MCF 10A (cell line): ENCODE results near the gene TOMM20L. TPM values are rescaled to one million over a fixed set of nuclear protein-coding genes. Genes with fewer than 3 reads are reported as not detected.

Experiments used
- BruUV-seq: library from RNA; stranded (reverse); fragments of 400-500 nt; replicated peaks from 2 replicates; lab custom pipeline; 2021; lab: Mats Ljungman, UMichigan
- CTCF ChIA-PET: fragments of 300-600 bp; sonication (Branson Sonifier 250); formaldehyde crosslinking; extraction: SDS; loops from one replicate; lab custom pipeline; 2021; ENCODE audit warnings: antibody characterized with exemption, inconsistent platforms; lab: Yijun Ruan, JAX
- POLR2A ChIA-PET: fragments of 300-600, 350-650 bp; sonication (Branson Sonifier 250); formaldehyde crosslinking; extraction: SDS; loops from one replicate; lab custom pipeline; 2020; ENCODE audit warnings: antibody characterized with exemption, inconsistent platforms; lab: Yijun Ruan, JAX
- DNase-seq: peaks from one replicate; pipeline ENCODE4 v3.0.0-alpha.2; 2018; ENCODE audit not compliant: unreplicated experiment
- H3K27ac Mint-ChIP-seq: one replicate; pipeline ENCODE4 v1.8.0; 2022; ENCODE audit warnings: mild to moderate bottlenecking, low read depth, mixed read lengths; ENCODE audit not compliant: unreplicated experiment
- H3K27me3 Mint-ChIP-seq: one replicate; pipeline ENCODE4 v1.8.0; 2022; ENCODE audit warnings: mixed read lengths; ENCODE audit not compliant: insufficient read depth, unreplicated experiment
- H3K36me3 Mint-ChIP-seq: one replicate; pipeline ENCODE4 v1.8.0; 2022; ENCODE audit warnings: mild to moderate bottlenecking, moderate library complexity, mixed read lengths; ENCODE audit not compliant: insufficient read depth, unreplicated experiment
- H3K4me1 Mint-ChIP-seq: one replicate; pipeline ENCODE4 v1.8.0; 2022; ENCODE audit warnings: mixed read lengths; ENCODE audit not compliant: insufficient read depth, unreplicated experiment
- H3K4me3 Mint-ChIP-seq: one replicate; pipeline ENCODE4 v1.8.0; 2022; ENCODE audit warnings: mild to moderate bottlenecking, moderate library complexity, mixed read lengths; ENCODE audit not compliant: unreplicated experiment
- H3K9me3 Mint-ChIP-seq: one replicate; pipeline ENCODE4 v1.8.0; 2022; ENCODE audit warnings: mixed read lengths; ENCODE audit not compliant: unreplicated experiment
- intact Hi-C: fragments of 100-400 bp; cut with micrococcal nuclease; formaldehyde crosslinking; loops from 2 replicates; pipeline ENCODE4 v1.14.1; 2022
- total RNA-seq: library from RNA; stranded (reverse); gene quantifications from 2 replicates; pipeline ENCODE4 v1.2.3, GENCODE V29; 2022
- TF ChIP-seq, protein P1 (sequence below): fragments of 200-600 bp; IDR thresholded peaks from one replicate; pipeline ENCODE4 v1.8.0; 2022; ENCODE audit warnings: antibody characterized with exemption, mild to moderate bottlenecking; ENCODE audit not compliant: unreplicated experiment

The TOMM20L gene
- total RNA-seq, 1 experiment from 2014 or later = not detected

- Mint-ChIP-seq H3K27me3 (no peaks in the 10 kb centered on the region), H3K9me3 (no peaks in the 10 kb centered on the region), H3K4me1 (no peaks in the 10 kb centered on the region), H3K27ac (no peak overlapping the region), H3K36me3 (peaks cover 74% of the 10 kb centered on the region), H3K4me3 (no peak overlapping the region)
- ChIA-PET POLR2A (interaction anchor here (0.6 to 1.3 kb wide), 2 partner anchors 17 to 101 kb away, joined by 3 to 6 read pairs; no protein-coding TSS in a partner anchor), CTCF (interaction anchor here (1.1 kb wide), 1 partner anchor 65 kb away, joined by 4 read pairs; no protein-coding TSS in a partner anchor)
- intact Hi-C loops = no loop called here
- no peak for DNase-seq
- BruUV-seq = no TSS peak
- TF ChIP-seq, protein P1, sequence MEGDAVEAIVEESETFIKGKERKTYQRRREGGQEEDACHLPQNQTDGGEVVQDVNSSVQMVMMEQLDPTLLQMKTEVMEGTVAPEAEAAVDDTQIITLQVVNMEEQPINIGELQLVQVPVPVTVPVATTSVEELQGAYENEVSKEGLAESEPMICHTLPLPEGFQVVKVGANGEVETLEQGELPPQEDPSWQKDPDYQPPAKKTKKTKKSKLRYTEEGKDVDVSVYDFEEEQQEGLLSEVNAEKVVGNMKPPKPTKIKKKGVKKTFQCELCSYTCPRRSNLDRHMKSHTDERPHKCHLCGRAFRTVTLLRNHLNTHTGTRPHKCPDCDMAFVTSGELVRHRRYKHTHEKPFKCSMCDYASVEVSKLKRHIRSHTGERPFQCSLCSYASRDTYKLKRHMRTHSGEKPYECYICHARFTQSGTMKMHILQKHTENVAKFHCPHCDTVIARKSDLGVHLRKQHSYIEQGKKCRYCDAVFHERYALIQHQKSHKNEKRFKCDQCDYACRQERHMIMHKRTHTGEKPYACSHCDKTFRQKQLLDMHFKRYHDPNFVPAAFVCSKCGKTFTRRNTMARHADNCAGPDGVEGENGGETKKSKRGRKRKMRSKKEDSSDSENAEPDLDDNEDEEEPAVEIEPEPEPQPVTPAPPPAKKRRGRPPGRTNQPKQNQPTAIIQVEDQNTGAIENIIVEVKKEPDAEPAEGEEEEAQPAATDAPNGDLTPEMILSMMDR = no peak
Measured at GRCh38 chr14:58367296-58367695, 28.4 kb upstream of the TOMM20L start.

DNA sequence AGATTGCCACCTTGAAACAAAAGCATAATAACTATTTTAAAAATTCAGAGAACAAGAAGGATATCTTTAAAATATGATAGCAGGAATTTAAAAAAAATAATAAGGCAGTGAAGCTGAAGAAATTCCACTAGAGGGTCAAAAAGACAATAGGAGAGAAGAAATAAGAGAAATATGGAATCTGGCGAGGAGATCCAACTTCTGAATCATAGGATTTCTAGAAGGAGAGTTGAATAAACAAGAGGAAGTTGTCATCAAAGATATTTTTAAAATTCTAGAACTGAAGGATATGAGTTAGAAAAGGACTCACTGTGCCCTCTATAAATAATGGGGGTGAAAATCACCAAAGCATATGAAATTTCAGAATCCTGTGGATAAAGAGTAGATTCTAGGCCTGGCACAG is 26.8 kb upstream of the TOMM20L start:
- no TSS peak for BruUV-seq
- Mint-ChIP-seq H3K27ac (no peak overlapping the region), H3K36me3 (peaks cover 78% of the 10 kb centered on the region), H3K4me3 (no peak overlapping the region), H3K27me3 (no peaks in the 10 kb centered on the region), H3K9me3 (no peaks in the 10 kb centered on the region), H3K4me1 (no peaks in the 10 kb centered on the region)
- intact Hi-C loops = no loop called here
- POLR2A ChIA-PET = no interaction called here
- TF ChIP-seq, protein P1 = no peak
- CTCF ChIA-PET = no interaction called here
- no peak for DNase-seq

DNA sequence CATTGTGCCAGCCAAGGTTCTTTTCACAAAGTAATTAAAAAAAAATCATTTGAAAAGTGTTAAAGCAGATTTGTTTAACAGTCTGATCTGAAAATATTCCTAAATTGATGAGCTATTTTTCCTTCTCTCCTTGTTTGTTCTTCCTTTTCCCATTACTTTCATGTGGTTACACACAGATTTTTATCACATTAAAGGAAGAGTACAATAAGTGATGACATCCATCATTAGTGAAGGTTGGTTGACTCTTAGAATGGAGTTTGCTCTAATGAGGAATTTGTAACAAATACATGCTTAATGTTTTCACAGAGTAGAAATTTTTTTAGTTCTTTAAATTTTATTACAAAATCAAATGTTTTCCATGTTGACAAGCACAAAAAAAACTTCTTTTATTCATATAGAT is 18.9 kb upstream of the TOMM20L start:
- ChIA-PET POLR2A (interaction anchor here (1.0 kb wide), 1 partner anchor 20 kb away, joined by 4 read pairs; no protein-coding TSS in a partner anchor), CTCF (interaction anchor here (1.4 kb wide), 1 partner anchor 20 kb away, joined by 4 read pairs; no protein-coding TSS in a partner anchor)
- Mint-ChIP-seq H3K9me3 (no peaks in the 10 kb centered on the region), H3K4me1 (no peaks in the 10 kb centered on the region), H3K27me3 (no peaks in the 10 kb centered on the region), H3K27ac (no peak overlapping the region), H3K36me3 (peaks cover 33% of the 10 kb centered on the region), H3K4me3 (no peak overlapping the region)
- TF ChIP-seq, protein P1 = no peak
- no peak for DNase-seq
- intact Hi-C loops = no loop called here
- BruUV-seq = no TSS peak

DNA sequence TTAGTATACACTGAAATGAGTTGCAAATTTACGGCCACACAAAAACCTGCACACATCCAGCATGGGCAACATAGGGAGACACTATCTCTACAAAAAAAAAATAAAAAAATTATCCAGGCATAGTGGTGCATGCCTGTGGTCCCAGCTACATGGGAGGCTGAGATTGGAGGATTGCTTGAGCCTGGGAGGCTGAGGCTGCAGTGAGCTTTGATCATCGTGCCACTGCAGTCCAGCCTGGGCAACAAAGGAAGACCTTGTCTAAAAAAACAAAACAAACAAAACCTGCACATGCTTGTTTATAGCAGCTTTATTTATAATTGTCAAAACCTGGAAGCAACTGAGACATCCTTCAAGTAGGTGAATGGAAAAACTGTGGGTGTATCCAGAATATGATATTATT is 4.9 kb upstream of the TOMM20L start:
- intact Hi-C loops = no loop called here
- peaks cover 1% of the 10 kb centered on the region for H3K36me3 Mint-ChIP-seq
- ChIA-PET POLR2A (no interaction called here), CTCF (no interaction called here)
- no peaks in the 10 kb centered on the region for H3K4me1 Mint-ChIP-seq
- H3K9me3 Mint-ChIP-seq = no peaks in the 10 kb centered on the region
- no peak for DNase-seq
- no TSS peak for BruUV-seq
- H3K4me3 Mint-ChIP-seq = no peak overlapping the region
- H3K27ac Mint-ChIP-seq = no peak overlapping the region
- no peaks in the 10 kb centered on the region for H3K27me3 Mint-ChIP-seq
- TF ChIP-seq, protein P1 = no peak
